ENCODE results near the gene SHROOM1.
"Not testable (repeated sequence)": the region's sequence is repeated elsewhere in the genome, so short reads cannot be mapped to it uniquely, and the experiment has no call there.

The SHROOM1 gene

GRCh38 chr5:132810605-132811004 is 19.8 kb downstream of the SHROOM1 start:
- in situ Hi-C loops (cut with MboI; ENCODE audit: low sequenced_read_pairs): no loop called here

- in situ Hi-C loops (cut with MboI; ENCODE audit: low sequenced_read_pairs): no loop called here
Observed at GRCh38 chr5:132808866-132809265, 21.6 kb downstream of the SHROOM1 start.

GRCh38 chr5:132808448-132808847 is 22.0 kb downstream of the SHROOM1 start:
- in situ Hi-C loops (cut with MboI; ENCODE audit: low sequenced_read_pairs): no loop called here

- in situ Hi-C loops (cut with MboI; ENCODE audit: low sequenced_read_pairs): no loop called here
Observed at GRCh38 chr5:132807163-132807838, 23.1 kb downstream of the SHROOM1 start.

GRCh38 chr5:132806804-132807162 is 23.7 kb downstream of the SHROOM1 start:
- in situ Hi-C loops (cut with MboI; ENCODE audit: low sequenced_read_pairs): not testable (repeated sequence)

- in situ Hi-C loops (cut with MboI; ENCODE audit: low sequenced_read_pairs): not testable (repeated sequence)
Observed at GRCh38 chr5:132805872-132806271, 24.6 kb downstream of the SHROOM1 start.

GRCh38 chr5:132804219-132804618 is 26.2 kb downstream of the SHROOM1 start:
- in situ Hi-C loops (cut with MboI; ENCODE audit: low sequenced_read_pairs): not testable (repeated sequence)

GRCh38 chr5:132802685-132803066 is 27.8 kb downstream of the SHROOM1 start:
- in situ Hi-C loops (cut with MboI; ENCODE audit: low sequenced_read_pairs): not testable (repeated sequence)

GRCh38 chr5:132802044-132802684 is 28.3 kb downstream of the SHROOM1 start:
- in situ Hi-C loops (cut with MboI; ENCODE audit: low sequenced_read_pairs): no loop called here

GRCh38 chr5:132800545-132800944 is 29.9 kb downstream of the SHROOM1 start:
- in situ Hi-C loops (cut with MboI; ENCODE audit: low sequenced_read_pairs): no loop called here

GRCh38 chr5:132799392-132799791 is 31.1 kb downstream of the SHROOM1 start:
- in situ Hi-C loops (cut with MboI; ENCODE audit: low sequenced_read_pairs): no loop called here

- in situ Hi-C loops (cut with MboI; ENCODE audit: low sequenced_read_pairs): no loop called here
Observed at GRCh38 chr5:132797651-132798050, 32.8 kb downstream of the SHROOM1 start.

GRCh38 chr5:132791026-132791425 is 39.4 kb downstream of the SHROOM1 start:
- in situ Hi-C loops (cut with MboI; ENCODE audit: low sequenced_read_pairs): no loop called here

- in situ Hi-C loops (cut with MboI; ENCODE audit: low sequenced_read_pairs): no loop called here
Observed at GRCh38 chr5:132790201-132790865, 40.1 kb downstream of the SHROOM1 start.

GRCh38 chr5:132788990-132789886 is 41.2 kb downstream of the SHROOM1 start:
- in situ Hi-C loops (cut with MboI; ENCODE audit: low sequenced_read_pairs): no loop called here

GRCh38 chr5:132788508-132788907 is 41.9 kb downstream of the SHROOM1 start:
- in situ Hi-C loops (cut with MboI; ENCODE audit: low sequenced_read_pairs): no loop called here

- in situ Hi-C loops (cut with MboI; ENCODE audit: low sequenced_read_pairs): no loop called here
Observed at GRCh38 chr5:132787076-132787475, 43.4 kb downstream of the SHROOM1 start.

GRCh38 chr5:132785864-132786263 is 44.6 kb downstream of the SHROOM1 start:
- in situ Hi-C loops (cut with MboI; ENCODE audit: low sequenced_read_pairs): no loop called here

GRCh38 chr5:132785365-132785764 is 45.1 kb downstream of the SHROOM1 start:
- in situ Hi-C loops (cut with MboI; ENCODE audit: low sequenced_read_pairs): no loop called here

- in situ Hi-C loops (cut with MboI; ENCODE audit: low sequenced_read_pairs): no loop called here
Observed at GRCh38 chr5:132782101-132782500, 48.3 kb downstream of the SHROOM1 start.

- in situ Hi-C loops (cut with MboI; ENCODE audit: low sequenced_read_pairs): no loop called here
Observed at GRCh38 chr5:132781029-132781428, 49.4 kb downstream of the SHROOM1 start.

Measured in HL-60/S4 treated with retinoic acid at 250 ng/mL for 4 days and 3 days (cell line).